Stimulated activated effector memory CD8-positive, alpha-beta T cell treated with anti-CD3 and anti-CD28 coated beads, Interleukin-12 subunit alpha, Interleukin-12 subunit beta, amount 100 ng/mL, for 72 hours (primary cell): ENCODE results near the gene FRMD4A.
"Not testable (repeated sequence)": the region's sequence is repeated elsewhere in the genome, so short reads cannot be mapped to it uniquely, and the experiment has no call there.

Experiments
- ATAC-seq: fragments of 150-1000 bp; cut with Tn5 transposase; 2 replicates; pipeline ENCODE4 v1.10.0; 2021
- DNase-seq, 2 donors: peaks; one replicate each; pipeline ENCODE4 v3.0.0; 2021 to 2022; ENCODE audit warnings: low spot score in 2 of 2
- H3K27ac Mint-ChIP-seq: one replicate; pipeline ENCODE4 v1.8.0; 2022; ENCODE audit warnings: mild to moderate bottlenecking, mixed read lengths
- H3K36me3 Mint-ChIP-seq: one replicate; pipeline ENCODE4 v1.8.0; 2022; ENCODE audit warnings: mild to moderate bottlenecking, mixed read lengths
- H3K4me1 Mint-ChIP-seq: one replicate; pipeline ENCODE4 v1.8.0; 2022; ENCODE audit warnings: mixed read lengths
- H3K4me3 Mint-ChIP-seq: one replicate; pipeline ENCODE4 v1.8.0; 2022; ENCODE audit warnings: mild to moderate bottlenecking, mixed read lengths
- H3K9me3 Mint-ChIP-seq: one replicate; pipeline ENCODE4 v1.8.0; 2022; ENCODE audit warnings: mixed read lengths

Gene FRMD4A

DNA sequence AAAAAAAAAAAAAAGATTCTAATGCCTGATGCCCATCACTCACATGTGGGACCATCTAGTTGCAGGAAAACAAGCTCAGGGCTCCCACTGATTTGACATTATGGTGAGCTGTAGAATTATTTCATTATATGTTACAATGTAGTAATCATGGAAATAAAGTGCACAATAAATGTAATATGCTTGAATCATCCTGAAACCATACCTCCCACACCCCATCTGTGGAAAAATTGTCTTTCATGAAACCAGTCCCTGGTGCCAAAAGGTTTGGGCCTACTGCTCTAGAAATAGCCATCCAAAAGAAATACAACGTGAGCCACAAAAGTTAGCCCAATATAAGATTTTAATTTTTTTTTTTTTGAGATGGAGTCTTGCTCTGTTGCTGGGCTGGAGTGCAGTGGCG is 478.8 kb downstream of the FRMD4A start:
- Mint-ChIP-seq H3K9me3 (no peaks in the 10 kb centered on the region), H3K36me3 (no peaks in the 10 kb centered on the region), H3K4me1 (peaks cover 21% of the 10 kb centered on the region), H3K4me3 (no peak overlapping the region), H3K27ac (no peak overlapping the region)
- no peak for ATAC-seq
- no peak for DNase-seq

DNA sequence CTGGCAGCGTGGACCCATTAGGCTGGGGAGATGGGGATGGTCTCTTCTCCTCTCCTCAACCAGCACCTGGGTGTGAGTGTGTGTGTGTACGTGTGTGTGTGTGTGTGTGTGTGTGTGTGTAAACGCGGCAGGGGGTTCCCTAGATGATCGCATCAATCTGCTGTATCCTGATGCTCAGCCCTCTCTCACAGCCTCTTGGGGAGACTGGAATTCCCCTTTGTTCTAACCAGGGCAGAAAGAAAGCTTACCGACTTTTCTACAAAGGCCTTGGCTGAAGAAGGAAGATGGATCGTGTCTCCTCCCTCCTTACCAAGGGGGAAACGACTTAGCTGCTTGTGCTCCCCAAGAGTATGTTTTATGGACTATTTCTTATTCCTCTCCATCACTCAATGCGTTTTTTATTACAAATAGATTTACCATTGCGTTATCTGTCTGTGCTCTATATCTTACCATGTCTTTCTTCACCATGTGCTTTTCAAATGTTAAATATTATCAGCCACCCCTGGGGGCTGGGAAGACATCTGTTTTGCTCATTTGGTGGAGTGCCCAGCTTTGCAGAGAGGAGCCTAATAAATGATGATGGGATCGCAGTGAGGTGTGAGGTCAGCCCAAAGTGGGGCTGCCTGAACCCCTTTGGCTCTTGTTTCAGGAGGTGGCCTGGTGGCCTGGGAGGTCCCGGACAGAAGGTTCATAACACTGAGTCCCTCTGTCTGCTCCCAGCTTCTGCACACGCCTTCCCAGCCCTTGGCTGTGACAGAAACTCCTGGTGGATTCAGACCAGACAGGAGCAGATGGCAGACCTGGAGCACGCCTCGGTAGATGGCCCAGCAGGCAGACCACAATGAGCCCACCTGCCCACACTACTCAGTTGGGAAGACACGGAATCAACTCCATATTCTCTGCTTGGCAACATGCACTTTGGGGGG is 481.9 kb downstream of the FRMD4A start:
- Mint-ChIP-seq H3K4me1 (peaks cover 27% of the 10 kb centered on the region), H3K9me3 (no peaks in the 10 kb centered on the region), H3K36me3 (no peaks in the 10 kb centered on the region), H3K27ac (no peak overlapping the region), H3K4me3 (no peak overlapping the region)
- DNase-seq (no peak), ATAC-seq (no peak)

DNA sequence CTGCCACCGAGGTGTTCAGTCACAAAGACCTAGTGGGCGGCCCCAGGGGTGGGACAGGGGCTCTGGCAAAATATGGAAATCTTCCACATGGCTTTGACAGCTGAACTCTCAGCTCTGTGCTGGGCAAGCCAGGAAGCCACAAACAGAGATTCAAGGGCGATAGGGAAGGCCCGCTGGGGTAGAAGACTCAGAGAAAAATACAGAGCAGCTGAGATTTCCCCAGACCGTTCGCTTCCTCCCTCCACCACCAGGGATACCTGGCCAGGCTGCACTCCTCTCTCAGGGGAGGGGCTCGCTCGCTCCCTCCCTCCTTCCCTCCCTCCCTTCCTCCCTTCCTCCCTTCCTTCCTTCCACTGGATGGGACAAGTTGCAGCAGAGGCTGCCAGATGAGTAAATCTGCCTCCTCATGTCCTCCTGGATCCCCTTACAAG is 483.5 kb downstream of the FRMD4A start:
- Mint-ChIP-seq H3K9me3 (no peaks in the 10 kb centered on the region), H3K27ac (no peak overlapping the region), H3K36me3 (no peaks in the 10 kb centered on the region), H3K4me1 (peaks cover 21% of the 10 kb centered on the region), H3K4me3 (no peak overlapping the region)
- no peak for ATAC-seq
- no peak for DNase-seq

DNA sequence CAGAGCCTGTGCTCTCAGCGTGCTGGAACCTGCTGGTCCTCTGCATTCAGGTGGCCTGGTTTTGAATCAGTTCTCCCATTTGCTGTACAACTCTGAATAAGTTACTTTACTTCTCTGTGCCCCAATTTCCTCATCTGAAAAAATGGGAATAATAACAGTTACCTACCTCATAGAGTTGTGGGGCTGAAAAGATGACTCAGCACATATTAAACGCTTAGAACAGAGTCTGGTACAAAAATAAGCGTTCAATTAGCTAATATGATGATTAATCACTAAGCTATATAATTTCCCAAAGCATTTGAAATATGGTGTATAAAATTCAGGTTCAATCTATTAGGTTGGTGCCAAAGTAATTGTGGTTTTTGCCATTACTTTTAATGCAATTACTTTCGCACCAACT is 484.8 kb downstream of the FRMD4A start:
- H3K27ac Mint-ChIP-seq = no peak overlapping the region
- peaks cover 21% of the 10 kb centered on the region for H3K4me1 Mint-ChIP-seq
- DNase-seq (no peak), ATAC-seq (no peak)
- H3K4me3 Mint-ChIP-seq = no peak overlapping the region
- H3K9me3 Mint-ChIP-seq = no peaks in the 10 kb centered on the region
- no peaks in the 10 kb centered on the region for H3K36me3 Mint-ChIP-seq

DNA sequence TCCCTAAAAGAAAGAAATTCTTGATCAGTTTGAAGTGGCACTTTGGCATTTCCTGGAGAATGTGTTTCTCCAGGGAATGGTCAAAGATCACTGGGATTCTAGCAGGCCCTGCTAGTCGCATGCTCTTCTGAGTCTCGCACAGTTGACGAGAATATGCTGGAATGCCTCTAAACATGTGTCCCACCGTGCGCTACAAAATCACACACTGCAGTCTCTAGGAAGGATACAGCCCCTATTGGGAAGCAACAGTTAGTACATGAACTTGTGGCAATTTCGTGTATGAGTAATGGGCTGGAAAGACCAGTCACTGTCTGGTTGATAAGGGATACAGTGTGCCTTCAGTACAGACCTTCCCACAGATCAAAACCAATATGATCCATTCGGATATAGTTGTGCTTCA is 486.1 kb downstream of the FRMD4A start:
- peaks cover 2% of the 10 kb centered on the region for H3K9me3 Mint-ChIP-seq
- ATAC-seq (no peak), DNase-seq (no peak)
- peaks cover 21% of the 10 kb centered on the region for H3K4me1 Mint-ChIP-seq
- H3K4me3 Mint-ChIP-seq = no peak overlapping the region
- no peaks in the 10 kb centered on the region for H3K36me3 Mint-ChIP-seq
- no peak overlapping the region for H3K27ac Mint-ChIP-seq

DNA sequence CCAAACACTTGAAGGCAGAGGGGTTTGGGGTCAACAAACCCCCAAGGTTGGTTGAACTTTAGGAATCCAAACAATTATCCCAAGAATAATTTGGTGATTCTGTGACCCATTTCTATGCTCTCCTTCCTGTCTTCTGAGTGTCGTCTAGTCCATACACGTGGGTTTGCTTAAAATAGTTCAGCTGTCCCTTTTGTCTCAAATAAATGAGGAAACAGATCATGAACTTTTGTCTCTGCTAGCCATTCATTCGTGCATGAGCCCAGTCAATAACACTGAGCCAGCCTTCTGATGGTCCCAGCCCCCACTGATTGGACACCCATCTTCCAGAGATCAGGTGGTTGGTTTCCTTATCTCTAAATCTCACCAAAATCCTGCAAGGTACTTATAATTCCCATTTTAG is 488.6 kb downstream of the FRMD4A start:
- peaks cover 14% of the 10 kb centered on the region for H3K4me1 Mint-ChIP-seq

DNA sequence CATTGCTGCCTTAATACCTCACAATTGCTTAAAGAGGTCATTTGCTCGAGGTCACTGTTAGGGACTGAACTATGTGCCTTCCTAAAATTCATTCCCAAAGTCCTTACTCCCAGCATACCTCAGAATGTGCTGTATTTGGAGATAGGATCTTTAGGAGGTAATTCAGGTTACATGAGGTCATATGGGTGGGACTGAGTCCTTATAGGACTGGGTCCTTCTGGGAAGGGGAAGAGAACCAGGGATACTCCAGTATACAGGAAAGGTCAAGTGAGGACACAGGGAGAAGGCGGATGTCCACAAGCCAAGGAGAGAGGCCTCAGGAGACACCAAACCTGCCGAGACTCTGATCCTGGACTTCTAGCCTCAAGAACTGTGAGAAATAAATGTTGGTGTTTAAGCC is 490.7 kb downstream of the FRMD4A start:
- no peaks in the 10 kb centered on the region for H3K36me3 Mint-ChIP-seq
- H3K9me3 Mint-ChIP-seq = peaks cover 2% of the 10 kb centered on the region
- H3K27ac Mint-ChIP-seq = no peak overlapping the region
- no peak for DNase-seq
- no peak overlapping the region for H3K4me3 Mint-ChIP-seq
- peaks cover 5% of the 10 kb centered on the region for H3K4me1 Mint-ChIP-seq
- ATAC-seq = no peak

More for the DNA sequence above, 488.6 kb downstream of the FRMD4A start:
- no peak for ATAC-seq
- H3K36me3 Mint-ChIP-seq = no peaks in the 10 kb centered on the region
- peaks cover 2% of the 10 kb centered on the region for H3K9me3 Mint-ChIP-seq
- H3K27ac Mint-ChIP-seq = no peak overlapping the region
- H3K4me3 Mint-ChIP-seq = no peak overlapping the region
- DNase-seq = no peak

DNA sequence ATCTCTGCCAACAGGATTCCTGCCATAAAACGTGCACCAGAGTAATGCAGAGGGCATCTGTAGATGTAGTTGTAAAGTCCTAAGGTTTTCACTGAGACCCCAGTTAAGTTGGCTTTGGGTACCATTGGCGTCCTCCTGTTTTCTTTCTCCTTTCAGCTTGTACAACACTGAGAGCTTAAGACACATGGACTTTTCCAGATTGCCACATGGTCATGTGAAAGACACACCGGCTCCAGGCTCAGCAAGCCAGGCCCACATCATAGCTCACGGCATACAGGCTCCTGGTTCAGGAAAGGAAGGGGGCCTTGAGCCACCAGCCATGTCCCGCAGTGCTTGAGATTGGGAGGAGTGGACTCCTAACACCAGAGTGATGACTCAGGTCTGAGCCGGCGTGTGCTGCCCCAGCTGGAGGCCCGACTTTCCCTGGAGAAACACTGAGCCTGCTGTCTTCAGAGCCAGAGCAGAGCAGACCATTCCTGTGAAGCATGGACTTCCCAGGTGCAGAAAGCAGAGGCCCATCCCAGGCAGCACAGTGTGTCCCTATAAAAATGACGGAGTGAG is 491.2 kb downstream of the FRMD4A start:
- no peak for ATAC-seq
- H3K9me3 Mint-ChIP-seq = peaks cover 2% of the 10 kb centered on the region
- no peak overlapping the region for H3K4me3 Mint-ChIP-seq
- H3K36me3 Mint-ChIP-seq = no peaks in the 10 kb centered on the region
- H3K4me1 Mint-ChIP-seq = peaks cover 5% of the 10 kb centered on the region
- no peak for DNase-seq
- H3K27ac Mint-ChIP-seq = no peak overlapping the region

DNA sequence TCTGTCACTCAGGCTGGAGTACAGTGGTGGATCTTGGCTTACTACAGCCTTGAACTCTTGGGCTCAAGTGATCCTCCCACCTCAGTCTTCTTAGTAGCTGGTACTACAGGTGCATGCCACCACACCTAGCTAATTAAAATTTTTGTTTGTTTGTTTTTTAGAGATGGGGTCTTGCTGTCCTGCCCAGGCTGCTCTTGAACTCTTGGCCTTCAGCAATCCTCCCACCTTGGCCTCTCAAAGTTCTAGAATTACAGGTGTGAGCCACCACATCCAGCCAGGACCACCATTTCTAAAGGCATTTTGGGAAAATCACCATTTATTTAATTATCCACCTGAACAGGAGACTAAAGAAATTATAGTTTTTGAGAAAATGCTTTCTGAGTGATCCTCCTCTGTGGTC is 491.7 kb downstream of the FRMD4A start:
- Mint-ChIP-seq H3K4me3 (no peak overlapping the region), H3K4me1 (peaks cover 5% of the 10 kb centered on the region), H3K9me3 (peaks cover 2% of the 10 kb centered on the region), H3K36me3 (no peaks in the 10 kb centered on the region), H3K27ac (no peak overlapping the region)
- ATAC-seq (no peak), DNase-seq (no peak)

DNA sequence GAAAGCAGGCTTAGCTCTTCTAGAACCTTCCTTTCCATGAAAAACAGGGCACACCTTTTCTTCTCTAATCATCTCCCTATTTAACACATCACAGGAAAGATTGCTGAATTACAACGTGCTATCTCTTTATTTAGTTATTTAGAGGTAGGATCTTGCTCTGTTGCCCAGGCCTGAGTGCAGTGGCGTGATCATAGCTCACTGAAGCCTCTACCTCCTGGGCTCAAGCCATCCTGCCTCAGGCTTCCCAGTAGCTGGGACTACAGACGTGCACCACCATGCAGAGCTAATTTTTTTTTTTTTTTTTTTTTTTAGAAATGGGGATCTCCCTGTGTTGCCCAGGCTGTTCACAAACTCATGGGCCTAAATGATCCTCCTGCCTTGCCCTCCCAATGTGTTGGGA is 492.8 kb downstream of the FRMD4A start:
- H3K36me3 Mint-ChIP-seq = no peaks in the 10 kb centered on the region
- H3K27ac Mint-ChIP-seq = no peak overlapping the region
- peaks cover 5% of the 10 kb centered on the region for H3K4me1 Mint-ChIP-seq

DNA sequence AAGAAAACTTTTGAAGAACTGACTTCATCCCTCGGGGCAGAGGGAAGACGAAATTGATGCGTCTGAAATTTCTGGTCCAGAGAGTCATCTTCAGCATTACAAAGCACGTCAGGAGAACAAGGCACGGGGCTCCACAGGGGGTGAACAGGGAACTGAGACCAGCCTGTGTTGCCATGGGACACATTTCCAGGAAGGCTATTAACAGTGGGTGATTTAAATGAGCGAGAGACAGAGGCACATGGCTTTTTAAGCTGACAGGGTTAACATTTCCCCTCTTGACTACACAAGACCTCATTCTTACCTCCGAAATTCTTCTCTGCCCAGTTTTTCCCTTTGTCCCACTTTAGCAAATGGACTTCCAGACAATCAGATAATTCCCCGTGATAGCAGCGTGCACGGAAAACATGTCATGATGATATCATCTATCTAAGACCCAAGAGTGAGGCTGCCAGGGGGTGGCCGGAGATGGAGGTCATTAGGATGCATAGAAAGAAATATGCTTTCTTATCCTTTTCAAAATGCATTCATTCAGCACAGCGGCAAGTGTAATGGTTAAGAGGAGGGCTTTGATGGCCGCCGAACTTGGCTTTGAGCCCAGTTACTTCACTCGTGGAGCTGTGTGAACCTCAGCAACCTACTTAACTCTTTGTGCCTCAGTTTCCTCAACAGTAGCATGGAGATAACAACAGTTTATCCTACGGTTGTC is 496.0 kb downstream of the FRMD4A start:
- ATAC-seq (no peak), DNase-seq (no peak)
- Mint-ChIP-seq H3K4me3 (no peak overlapping the region), H3K9me3 (no peaks in the 10 kb centered on the region), H3K4me1 (peaks cover 5% of the 10 kb centered on the region), H3K27ac (no peak overlapping the region), H3K36me3 (no peaks in the 10 kb centered on the region)

More for the DNA sequence above, 492.8 kb downstream of the FRMD4A start:
- ATAC-seq = no peak
- H3K4me3 Mint-ChIP-seq = no peak overlapping the region
- peaks cover 2% of the 10 kb centered on the region for H3K9me3 Mint-ChIP-seq
- no peak for DNase-seq

DNA sequence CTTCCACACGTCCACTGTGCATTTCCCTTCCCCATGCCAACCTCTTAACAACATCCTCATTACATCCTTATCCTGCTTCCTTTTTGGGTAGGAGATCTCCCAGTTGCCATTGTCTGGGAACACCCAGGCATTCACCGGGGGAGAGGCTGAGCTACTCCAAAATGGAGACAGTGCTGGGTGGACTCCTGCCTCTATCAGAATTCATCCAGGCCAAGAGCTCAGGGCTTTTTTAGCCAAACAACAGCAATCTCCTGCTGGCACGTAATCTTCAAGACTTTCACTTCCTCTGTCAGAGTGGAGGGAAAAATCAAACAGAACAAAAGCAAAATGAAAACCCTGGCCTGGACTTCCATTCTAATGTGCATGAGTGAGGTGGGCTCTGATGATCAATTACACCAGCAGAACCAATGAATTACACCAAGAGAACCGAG is 499.0 kb downstream of the FRMD4A start:
- DNase-seq (no peak), ATAC-seq (no peak)
- Mint-ChIP-seq H3K27ac (no peak overlapping the region), H3K4me1 (no peaks in the 10 kb centered on the region), H3K9me3 (no peaks in the 10 kb centered on the region), H3K36me3 (no peaks in the 10 kb centered on the region), H3K4me3 (no peak overlapping the region)

DNA sequence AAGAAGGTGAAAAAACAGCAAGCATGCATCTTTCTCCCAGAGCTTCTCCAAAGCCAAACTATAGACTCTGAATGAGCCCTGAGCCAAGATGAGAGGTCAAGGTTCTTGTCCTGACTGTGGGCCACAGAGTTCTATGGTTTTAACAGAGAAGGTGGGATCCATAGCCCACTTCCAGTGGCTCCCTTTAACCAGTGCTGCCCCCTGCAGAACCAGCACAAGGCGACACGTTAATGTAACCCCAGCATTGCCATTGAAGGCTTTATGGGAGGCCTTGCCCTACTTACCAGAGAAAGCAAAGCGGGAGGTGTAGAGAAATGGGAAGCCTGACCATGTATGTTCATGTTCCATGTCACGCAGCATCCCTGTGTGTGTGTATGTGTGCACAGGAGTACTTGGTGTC is 500.3 kb downstream of the FRMD4A start:
- Mint-ChIP-seq H3K9me3 (no peaks in the 10 kb centered on the region), H3K4me3 (no peak overlapping the region), H3K27ac (no peak overlapping the region), H3K4me1 (no peaks in the 10 kb centered on the region), H3K36me3 (no peaks in the 10 kb centered on the region)
- DNase-seq (no peak), ATAC-seq (no peak)

DNA sequence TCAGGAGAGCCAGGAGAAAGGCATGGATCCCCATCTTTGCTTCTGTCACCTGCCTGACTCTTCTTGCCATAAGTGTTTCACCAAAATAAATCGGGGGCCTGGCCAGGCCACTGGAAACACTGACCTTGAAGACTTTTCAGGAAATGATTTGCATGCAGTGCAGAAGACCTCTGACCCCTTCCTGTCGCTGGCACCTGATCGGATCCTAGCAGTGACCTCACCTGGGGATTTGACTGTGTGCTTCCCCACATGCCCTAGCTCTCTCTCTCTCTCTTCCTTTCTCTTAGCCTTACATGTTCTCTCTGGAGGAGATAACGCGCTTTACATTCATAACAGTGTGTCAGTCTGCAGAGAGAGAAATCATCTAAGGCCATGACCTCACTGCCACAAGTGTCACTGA is 500.9 kb downstream of the FRMD4A start:
- Mint-ChIP-seq H3K27ac (no peak overlapping the region), H3K36me3 (no peaks in the 10 kb centered on the region), H3K4me1 (no peaks in the 10 kb centered on the region), H3K4me3 (no peak overlapping the region), H3K9me3 (no peaks in the 10 kb centered on the region)
- ATAC-seq (no peak), DNase-seq (no peak)

DNA sequence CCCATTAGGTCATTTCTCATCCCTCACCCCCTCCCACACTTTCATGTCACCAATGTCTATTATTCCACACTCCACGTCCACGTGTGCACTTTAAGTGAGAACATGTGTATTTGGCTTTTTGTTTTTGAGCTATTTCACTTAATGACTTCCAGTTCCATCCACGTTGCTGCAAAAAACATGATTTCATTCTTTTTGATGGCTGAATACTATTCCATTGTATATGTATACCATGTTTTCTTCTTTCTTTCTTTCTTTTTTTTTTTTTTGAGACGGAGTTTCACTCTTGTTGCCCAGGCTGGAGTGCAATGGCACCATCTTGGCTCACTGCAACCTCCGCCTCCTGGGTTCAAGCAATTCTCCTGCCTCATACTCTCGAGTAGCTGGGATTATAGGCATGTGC is 502.4 kb downstream of the FRMD4A start:
- ATAC-seq, DNase-seq, H3K4me1 Mint-ChIP-seq, H3K36me3 Mint-ChIP-seq, H3K27ac Mint-ChIP-seq, H3K4me3 Mint-ChIP-seq, H3K9me3 Mint-ChIP-seq: not testable (repeated sequence)
